Transverse colon (tissue), 3 donors: ENCODE results near the gene BMP3.

Experiments used
- POLR2A ChIP-seq: fragments of 450-650 bp; IDR thresholded peaks from one replicate; pipeline ENCODE4 v1.6.1; 2016; ENCODE audit warnings: antibody characterized with exemption, mild to moderate bottlenecking, moderate library complexity
- TF ChIP-seq, protein P1 (sequence below), 5 experiments: fragments of 200-600 bp in 3 of 5; fragments of 450-650 bp in 2 of 5; sonication (generic) in 3 of 5; IDR thresholded peaks; 1 replicate in 2 of 5; 2 replicates in 3 of 5; pipeline ENCODE4 v1.5.1; 2016 to 2017; ENCODE audit warnings: antibody characterized with exemption in 5 of 5, inconsistent platforms in 3 of 5, mild to moderate bottlenecking in 2 of 5, moderate library complexity in 1 of 5

DNA sequence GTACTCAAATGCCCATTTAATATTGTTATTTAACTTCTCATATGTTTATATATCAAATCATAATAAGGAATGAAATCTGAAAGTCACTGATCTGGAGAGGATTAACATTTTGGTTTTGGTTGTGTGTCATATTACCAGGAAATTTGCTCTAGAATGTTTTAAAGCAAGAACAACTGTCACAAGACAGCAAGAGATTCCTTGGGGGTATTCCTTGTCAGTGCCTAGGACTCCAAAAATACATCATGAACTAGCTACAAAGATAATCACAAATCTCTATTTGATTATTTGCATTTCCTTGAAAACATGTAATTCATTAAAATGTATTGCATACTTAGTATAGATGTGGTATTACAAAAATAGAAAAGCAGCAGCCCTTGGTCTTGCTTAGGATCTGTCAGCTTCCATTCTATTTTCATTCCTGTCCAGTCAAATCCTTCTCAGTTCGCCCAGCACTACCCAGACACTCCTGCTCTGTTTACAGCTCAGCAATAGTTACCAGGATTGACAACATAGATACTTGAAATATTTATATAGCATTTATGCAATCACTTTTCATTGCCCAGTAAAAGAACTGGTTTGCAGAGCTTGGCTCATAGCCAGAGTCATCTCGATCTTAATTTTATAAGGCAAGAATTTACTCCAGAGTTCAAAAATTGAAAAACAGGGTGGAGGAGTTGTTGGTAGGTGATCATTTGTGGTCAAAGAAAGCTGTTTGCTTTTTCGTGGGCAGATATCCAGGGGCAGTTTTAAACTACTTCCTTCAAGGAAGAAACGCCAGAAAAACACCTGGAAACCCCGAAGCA is 9.2 kb upstream of the BMP3 start:
- TF ChIP-seq, protein P1, sequence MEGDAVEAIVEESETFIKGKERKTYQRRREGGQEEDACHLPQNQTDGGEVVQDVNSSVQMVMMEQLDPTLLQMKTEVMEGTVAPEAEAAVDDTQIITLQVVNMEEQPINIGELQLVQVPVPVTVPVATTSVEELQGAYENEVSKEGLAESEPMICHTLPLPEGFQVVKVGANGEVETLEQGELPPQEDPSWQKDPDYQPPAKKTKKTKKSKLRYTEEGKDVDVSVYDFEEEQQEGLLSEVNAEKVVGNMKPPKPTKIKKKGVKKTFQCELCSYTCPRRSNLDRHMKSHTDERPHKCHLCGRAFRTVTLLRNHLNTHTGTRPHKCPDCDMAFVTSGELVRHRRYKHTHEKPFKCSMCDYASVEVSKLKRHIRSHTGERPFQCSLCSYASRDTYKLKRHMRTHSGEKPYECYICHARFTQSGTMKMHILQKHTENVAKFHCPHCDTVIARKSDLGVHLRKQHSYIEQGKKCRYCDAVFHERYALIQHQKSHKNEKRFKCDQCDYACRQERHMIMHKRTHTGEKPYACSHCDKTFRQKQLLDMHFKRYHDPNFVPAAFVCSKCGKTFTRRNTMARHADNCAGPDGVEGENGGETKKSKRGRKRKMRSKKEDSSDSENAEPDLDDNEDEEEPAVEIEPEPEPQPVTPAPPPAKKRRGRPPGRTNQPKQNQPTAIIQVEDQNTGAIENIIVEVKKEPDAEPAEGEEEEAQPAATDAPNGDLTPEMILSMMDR (IDR thresholded peaks at IDR 0.05), result no peak
- no peak for TF ChIP-seq POLR2A
